ENCODE data around the gene CAMK1D.
"Not testable (repeated sequence)": the region's sequence is repeated elsewhere in the genome, so short reads cannot be mapped to it uniquely, and the experiment has no call there.

The CAMK1D gene

DNA sequence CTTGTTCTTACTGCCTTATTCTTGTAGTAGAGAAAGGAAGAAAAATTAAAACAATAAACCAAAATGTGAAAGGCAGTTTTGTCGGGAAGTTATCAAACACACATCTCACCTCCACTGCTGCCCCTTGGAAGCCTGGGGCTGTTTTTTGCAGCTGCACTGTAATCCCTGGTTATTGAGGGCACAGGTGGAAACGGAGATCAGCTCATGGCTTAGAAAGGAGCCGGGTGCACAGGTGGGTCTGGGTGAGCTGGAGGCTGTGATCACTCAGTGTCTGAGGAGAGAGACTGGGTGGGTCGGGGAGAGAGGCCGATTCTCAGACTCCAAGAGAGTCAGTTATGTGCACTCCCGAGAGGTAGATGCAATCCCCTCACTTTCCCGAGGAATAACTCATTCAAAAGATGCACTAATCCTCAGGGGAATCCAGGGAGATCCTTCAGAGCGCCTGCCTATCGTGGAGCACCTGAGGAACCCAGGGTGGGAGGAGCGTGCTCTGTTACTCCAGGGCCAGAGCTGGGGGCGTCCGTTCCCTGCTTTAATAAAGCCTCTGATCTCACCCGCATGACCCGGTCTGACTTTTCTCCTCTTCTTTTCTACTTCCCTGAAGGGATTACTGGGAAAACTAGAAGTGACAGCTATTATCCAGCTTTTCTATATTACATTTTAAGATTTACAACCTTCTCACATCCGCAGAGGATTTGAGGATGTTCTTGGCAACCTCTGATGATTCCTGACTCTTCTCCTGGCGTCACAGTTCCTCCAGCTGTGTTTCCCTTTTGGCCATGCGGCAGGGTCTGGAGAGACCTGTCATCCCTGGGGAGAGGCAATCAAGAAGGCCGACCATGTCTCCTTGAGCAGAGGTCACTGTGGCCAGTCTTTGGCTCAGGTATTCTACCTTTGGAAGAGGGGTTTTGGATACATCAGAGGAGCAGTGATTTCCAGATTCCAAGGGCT is 82.1 kb downstream of the CAMK1D start:
- DNase-seq: peak; percentile 41

DNA sequence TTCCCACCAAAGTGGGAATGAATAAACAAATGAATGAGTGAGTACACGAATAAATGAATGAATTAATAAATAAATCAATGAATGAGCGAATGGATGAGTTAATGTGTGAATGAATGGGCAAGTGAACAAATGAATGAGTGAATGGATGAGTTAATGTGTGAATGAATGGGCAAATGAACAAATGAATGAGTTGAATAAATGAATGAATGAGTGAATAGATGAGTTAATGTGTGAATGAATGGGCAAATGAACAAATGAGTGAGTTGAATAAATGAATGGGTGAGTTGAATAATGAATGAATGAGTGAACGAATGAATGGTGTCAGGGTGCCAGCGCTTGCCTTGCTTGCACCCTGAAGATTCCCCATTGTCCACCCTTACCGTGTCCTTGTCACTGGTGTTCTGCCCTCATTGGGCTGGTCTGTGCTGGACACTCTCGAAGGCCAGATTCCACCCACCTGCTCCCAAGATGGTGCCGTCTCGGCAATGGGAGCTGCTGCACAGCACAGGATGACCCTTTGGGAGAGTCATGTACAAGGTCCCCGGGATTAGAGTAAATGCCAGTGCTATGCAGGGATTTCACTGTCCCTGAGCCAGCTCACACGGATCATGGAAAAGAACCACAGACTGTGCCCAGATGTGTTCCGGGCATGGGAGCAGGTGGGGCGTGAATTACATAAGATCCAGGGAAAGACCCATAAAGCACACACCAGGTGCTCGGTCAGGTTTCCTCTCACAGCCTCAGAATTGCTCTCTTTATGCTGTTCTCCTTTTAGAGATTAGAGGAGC is 83.2 kb downstream of the CAMK1D start:
- DNase-seq: no peak

DNA sequence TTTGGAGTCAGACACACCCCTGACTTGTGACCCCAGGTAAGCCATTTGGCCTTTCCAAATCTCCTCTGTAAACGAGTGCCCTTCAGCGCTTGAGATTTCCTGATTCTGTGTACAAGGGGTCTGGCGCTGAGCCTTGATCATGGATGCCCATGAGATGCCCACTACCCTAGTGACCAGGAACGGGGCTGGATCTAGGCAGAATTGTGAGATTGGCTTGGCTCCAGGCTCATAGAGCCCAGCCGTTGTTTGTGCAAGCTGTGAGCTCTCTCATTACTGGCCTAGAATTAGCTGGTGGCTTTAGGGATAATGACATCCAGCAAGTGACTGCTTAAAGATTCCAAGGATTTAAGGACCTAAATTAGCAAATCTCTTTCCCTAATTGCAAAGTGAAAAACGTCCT is 84.9 kb downstream of the CAMK1D start:
- DNase-seq: no peak

DNA sequence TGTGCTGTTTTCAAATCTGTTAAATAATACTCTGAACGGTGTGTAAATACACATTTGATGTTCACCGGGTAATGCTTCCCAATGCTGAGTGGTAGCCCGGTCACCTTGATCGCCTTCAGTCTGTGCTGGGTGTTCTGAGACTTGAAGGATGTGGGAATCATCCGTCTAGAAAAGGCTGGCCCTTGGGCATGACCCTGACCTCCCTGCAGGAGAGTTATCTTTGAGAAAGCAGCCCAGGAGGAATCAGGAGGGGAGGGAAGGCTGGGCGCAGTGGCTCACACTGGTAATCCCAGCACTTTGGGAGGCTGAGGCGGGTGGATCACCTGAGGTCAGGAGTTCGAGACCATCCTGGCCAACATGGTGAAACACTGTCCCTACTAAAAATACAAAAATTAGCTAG is 85.3 kb downstream of the CAMK1D start:
- not testable (repeated sequence) for DNase-seq

DNA sequence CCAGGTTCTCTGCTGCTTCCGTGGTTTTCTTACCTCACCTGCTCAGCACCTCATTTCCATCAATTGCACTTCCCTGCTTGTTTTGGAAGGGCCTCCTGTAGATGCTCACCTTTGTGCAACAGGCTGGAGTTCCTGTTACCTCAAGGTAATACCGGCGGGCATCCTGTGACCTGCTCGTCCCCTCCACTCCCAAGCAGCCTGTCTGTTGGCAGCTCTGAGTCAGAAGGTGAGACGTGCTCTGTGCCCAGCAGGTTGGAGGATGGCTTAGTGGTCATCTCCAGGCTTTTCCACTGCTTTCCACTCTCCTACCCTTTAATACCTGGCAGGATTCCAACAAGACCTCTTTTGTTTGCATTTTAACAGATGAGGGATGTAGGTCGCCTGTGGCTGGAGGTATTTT is 86.0 kb downstream of the CAMK1D start:
- no peak for DNase-seq

DNA sequence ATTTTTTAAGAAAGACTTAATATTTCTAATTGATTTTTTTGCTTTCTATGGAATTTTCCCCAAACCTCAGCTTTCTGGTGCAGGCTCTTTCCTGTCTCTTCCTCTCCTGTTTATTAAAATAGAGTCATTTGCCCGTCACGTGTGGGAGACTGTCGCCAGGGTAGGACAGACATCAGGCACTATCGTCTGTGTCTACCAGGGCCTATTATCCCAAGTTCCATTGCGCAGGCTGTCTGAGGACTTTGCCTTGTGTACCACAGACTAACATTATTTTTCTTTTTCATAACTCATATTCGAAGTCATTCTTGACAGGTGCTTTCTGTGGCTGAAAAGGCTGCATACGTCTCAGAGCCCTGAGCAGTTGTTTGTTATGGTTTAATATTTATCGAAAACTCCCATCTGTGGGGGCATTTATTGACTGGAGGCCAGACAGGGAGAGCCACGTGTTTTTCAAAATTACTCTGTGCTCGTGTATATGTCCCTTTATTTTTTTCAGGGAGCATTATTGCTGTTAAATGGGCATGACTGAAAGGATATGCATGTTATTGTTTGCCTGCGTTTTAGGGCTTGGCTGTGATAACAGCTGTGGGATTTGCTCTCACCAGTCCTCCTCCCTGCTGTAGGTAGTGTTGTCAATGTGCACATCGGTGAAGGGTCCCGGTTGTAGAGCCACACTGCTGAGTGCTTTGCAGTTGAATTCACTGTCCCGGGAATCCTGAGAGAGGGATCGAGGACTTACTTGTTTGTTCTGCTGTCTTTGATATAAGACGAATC is 89.8 kb downstream of the CAMK1D start:
- DNase-seq: no peak

DNA sequence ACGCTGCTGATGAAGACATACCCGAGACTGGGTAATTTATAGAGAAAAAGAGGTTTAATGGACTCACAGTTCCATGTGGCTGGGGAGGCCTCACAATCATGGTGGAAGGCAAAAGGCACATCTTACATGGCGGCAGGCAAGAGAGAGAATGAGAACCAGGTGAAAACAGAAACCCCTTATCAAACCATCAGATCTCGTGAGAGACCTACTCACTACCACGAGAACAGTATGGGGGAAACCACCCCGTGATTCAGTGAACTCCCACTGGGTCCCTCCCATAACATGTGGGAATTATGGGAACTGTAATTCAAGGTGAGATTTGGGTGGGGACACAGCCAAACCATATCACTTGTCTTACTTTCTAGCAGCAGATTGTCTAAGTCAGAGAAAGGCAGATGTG is 90.4 kb downstream of the CAMK1D start:
- not testable (repeated sequence) for DNase-seq

DNA sequence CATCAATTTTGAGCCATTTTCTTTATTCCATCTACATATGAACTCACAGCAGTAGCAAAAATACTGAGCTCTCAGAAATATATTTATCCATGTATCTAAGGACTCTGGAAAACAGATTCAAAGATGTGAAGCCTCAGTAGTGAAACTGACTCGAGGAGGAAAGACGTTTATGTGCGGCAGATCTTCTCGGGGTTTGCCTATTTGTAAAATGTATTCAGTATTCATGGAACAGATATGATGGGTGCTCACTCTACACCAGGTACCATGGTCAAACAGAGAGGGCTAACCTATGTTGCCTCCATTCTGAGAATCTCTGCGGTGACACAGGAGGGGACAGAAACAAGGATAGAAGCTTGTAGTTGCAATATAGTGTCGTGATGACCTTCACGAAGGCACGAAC is 93.7 kb downstream of the CAMK1D start:
- no peak for DNase-seq

DNA sequence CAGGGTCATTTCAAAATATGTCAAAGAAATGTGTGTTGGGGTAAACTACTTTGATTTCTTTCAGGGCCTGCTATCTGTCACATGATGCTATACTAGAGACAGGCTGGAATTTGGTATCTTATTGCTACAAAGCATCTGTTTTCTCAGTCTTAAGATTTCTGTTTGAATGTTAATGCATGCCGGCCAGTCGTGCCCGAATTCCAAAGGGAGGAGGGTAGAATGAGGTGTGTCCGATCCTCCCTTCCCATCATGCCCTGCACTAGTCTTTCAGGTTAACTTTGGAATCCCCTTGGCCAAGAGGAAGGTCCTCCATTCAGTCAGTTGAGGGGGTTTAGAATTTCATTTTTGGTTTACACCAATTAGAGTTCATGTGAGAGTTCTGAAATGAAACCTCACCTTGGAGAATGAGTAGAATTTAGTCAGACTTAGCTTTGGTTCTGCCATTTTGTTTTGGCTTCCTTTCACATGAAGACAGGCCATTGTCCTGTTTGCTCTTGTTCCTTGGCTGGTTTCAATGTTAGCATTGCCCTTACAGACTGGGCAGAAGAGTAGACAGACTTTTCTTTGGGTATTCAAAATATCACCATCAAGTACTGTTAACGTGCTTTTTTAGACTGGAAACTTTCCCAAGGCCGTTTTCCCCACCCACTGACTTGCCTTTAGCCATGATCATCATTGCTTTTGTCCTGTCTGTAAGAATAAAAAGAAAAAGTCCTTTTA is 95.8 kb downstream of the CAMK1D start:
- no peak for DNase-seq

DNA sequence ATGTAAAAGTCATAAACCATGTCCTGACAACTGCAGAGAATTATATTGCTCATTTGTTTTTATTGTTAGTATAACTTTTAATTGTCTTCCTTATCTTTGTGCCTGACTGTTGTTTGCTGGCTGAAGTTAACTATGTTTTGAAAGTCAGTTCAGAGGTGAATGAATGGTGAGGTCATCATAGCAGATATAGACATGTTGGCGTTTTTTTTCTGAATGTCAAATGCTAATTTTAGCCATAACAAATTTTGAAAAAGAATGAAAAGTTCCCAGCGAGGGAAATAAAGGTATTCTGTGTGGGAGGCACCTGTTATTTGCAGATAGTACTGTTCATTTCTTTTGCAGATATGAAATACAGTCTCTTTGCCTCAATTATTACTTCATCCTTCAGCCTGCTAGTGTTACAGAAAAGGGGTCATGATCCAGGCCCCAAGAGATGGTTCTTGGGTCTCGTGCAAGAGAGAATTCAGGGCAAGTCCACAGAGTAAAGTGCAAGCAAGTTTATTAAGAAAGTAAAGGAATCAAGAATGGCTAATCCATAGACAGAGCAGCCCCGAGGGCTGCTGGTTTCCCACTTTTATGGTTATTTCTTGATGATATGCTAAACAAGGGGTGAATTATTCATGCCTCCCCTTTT is 96.5 kb downstream of the CAMK1D start:
- no peak for DNase-seq

DNA sequence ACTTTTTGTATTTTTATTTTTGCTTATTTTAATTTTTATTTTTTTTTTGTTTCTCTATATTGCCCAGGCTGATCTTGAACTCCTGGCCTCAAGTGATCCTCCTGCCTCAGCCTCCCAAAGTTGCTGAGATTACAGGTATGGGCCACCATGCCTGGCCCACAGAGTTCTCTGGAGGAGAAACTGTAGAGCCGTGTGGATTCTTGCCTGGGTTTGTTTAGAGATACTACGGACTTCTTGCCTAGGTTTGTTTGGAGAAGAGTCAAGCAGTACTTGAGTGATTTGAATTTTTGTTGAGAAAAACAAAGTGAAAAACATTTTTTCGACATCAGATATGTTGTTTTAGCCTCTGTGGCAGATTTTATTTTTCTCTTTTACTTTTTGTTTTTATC is 99.0 kb downstream of the CAMK1D start:
- no peak for DNase-seq

DNA sequence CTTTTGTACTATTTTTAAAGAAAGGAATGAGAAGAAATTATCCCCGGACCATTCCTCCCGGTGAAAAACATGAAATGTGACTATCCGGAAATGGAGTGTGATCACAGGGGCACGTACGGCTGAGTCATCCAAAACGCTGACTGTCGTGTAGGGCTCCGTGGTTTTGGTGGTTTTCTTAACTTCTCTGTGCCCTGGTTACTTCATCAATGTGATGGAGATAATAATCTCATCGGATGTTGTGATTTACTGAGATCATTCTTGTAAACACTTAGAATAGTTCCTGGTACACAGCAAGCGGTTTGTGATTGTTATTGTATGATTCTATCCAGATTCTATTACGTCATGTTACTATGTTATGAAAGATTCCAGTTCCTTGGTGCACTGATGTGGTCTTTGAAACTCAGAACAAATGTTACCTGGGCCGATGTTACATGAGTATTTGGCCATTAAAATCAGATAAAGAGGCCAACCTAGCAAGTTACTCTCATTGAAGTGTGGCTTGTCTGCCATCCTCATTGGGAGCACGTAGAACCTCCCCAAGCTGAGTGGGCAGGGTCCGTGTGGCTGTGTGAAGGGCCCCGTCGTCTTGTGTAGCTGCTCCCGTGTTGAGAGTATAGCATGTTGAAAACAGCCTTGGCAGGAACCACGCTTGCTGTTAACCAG is 99.5 kb downstream of the CAMK1D start:
- DNase-seq: no peak

DNA sequence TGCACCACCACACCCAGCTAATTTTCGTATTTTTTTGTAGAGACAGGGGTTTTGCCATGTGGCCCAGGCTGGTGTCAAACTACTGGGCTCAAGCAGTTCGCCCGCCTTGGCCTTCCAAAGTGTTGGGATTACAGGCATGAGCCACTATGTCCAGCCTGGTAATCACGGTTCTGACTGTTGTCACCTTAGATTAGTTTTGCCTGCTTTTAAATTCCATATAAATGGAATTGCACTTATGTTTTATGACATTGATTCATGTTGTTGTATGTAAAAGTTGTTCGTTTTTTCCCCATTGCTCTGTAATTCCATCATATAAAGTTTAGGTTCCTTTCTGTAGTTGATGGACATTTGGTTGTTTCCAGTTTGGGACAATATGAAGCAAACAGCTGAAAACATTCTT is 106.0 kb downstream of the CAMK1D start:
- DNase-seq: no peak

DNA sequence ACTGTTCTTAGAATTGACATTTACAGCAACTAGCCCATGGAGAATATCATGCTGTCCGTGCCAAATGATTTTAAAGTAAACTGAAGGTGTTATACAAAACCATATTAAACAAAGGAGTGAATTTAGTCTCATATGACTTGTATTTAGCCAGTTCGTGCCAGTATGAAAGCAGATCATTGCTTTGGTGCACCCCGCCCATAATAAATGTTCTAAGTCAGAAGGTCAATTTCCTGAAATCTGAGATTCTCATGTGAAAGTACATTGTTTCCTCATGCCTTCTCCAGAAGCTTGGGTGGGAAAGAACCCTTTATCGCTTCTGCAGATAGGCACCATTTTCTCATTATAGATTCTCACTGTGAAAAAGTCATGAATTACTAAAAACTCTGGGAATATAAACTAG is 106.4 kb downstream of the CAMK1D start:
- DNase-seq: no peak

DNA sequence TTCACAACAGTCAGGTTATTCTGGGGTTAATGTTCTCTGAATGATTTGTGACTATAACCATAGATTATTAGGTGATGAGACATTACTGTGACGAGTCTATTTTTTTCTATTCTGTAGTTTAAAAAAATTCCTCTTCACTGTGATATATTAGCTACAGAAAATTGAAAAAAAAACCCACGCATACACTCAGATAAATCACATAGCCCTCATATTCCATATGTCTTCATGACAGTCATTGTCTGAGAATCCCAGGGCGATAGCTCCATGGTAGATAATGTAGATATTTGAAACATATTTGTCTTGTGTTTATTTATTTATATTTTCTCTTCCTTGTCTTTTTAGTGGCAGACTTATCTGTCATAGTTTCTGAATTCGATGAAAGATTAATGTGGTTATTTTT is 110.0 kb downstream of the CAMK1D start:
- no peak for DNase-seq

DNA sequence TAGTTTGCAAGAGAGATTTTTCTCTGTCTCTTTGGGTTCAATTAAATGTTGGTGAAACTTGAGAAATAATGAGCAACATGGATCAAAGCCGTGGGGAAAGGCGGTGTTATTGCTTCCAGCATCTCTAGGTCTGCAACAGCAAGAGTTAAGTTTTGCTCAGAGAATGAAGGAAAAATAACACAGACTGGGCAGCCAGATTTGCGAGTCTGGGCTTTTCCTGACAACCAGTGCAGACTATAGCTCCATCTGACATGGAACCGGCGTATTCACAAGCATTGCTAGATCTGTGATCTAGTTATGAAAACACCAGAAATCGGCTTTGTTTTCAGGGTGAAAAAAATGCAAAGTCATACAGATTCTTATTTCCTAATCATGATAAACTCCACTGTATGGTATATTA is 110.4 kb downstream of the CAMK1D start:
- no peak for DNase-seq

DNA sequence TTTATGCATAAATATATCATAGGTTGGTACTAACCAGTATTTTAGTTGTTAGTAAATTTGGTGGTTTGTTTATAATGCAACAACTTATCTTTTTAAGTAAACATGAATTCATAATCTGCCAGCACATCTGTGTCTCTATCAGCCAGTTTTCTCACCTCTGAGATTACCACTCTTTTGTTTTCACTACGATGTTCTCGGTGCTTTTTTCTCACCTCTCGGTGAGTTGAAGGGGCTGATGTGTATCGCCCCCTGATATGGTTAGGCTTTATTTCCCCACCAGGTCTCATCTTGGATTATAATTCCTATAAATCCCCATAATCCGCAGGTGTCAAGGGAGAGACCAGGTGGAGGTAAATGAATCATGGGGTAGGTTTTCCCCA is 114.1 kb downstream of the CAMK1D start:
- DNase-seq: no peak

DNA sequence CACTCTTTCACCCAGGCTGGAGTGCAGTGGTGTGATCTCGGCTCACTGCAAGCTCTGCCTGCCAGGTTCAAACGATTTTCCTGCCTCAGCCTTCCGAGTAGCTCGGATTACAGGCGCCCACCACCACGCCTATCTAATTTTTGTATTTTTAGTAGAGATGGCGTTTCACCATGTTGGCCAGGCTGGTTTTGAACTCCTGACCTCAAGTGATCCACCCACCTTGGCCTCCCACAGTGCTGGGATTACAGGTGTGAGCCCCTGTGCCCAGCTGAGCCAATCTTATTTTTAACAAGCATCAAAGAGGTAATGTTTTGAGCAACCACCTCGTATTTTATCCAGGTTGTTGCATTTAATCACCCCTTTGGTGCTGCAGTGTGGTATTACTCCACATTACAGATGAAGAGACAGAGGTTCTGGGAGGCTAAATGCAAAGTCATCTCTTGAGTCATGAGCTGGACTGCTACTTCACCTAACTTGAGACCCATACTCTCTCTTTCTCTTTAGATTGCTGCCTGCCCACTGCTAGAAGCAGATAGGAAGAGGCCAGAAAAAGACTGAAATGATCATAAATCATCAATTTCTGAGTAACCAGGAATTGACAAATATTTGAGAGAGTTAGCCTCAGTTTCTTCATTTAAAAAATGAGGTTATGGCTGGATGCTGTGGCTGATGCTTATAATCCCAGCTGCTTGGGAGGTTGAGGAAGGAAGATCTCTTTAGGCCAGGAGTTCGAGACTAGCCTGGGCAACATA is 116.2 kb downstream of the CAMK1D start:
- DNase-seq: no peak

DNA sequence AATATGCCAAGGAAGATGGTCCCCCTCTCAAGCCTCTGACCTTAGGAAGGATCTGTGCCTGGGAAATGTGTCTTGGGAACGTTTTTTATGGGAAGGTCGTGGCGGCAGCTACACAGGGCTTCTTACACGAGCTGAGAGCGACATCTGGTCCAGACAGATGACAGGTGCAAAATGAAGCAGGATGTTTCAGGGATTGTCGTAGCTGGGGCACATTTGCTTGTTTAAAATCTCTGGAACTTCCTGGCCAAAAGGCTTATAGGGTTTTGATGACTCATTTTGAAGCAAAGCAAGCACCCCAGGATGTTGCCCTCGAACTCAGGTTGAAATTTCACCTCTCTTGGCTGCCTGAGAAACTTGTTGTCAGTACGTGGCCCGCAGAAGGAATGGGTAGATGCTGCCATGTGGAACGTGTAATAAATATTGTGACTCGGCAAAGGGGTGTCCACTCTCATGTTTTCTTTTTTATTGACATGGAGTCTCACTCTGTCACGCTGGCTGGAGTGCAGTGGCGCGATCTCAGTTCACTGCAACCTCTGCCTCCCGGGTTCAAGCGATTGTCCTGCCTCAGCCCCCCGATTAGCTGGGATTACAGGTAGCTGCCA is 117.5 kb downstream of the CAMK1D start:
- no peak for DNase-seq

DNA sequence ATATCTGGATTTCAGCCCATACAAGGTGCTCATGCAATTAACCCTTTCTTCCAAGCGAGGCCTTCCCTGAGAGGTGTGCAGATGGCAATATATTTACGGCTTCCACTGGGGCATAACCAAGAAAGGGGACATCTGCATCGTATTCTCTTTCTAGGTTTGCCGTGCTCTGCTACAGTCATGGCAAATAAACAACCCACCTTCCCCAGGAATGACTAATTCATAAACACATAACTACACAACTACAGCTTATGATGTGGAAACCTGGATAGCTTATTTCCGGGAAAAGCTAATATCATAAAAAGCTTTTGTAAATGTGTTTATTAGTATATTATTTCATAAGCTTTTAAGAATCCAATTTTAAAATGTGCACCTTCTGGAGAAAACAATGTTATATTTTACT is 120.0 kb downstream of the CAMK1D start:
- DNase-seq: no peak
